ENCODE results near the gene BMPR1B.

The BMPR1B gene

DNA sequence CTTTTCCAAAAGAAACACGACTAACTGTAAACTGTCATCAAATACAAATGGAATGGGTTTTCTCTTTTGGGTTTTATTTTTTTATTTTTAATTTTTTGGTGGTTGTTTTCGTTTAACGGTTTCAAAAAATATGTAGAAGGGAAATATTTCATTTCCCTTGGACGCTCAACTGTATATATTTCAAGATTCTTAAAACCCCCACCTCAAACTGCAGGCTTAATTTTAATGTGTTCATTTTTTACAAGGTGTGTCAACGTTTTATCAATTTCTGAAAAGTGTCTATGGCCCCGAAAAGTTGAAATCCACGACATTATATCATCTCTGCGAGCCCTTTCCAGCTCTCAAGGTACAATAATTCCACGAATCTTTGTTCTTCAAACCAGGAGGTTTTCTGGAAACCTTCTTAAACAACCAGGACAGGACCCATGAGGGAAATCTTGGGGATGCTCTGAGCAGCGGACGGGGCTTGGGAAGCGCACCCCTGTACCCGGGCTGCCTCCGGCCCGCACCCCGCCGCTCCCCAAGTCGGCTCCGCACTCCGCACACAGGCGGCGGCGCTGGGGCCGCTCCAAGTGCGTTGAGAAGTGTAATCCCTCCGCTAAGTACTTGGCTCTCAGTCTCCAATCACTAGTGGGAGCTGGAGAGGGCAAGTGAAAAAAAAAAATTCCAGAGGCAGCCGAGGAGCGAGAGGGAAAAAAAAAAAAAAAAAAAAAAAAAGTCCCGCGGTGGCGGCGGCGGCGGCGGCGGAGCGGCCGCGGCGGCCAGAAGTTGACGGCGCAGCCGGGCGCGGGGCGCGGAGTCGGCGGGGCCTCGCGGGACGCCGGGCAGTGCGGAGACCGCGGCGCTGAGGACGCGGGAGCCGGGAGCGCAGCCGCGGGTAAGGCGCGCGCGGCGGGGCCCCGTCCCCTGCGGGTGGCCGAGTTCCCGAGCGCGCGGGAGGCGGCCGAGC, at the start of gene BMPR1B:
Gene BMPR1B (plus strand): TSS at position 764 of the 949 bp plus-strand sequence. CDS start 346,470 bp downstream, outside the sequence.
- DNase-seq: no peak

GRCh38 chr4:94711635-94712034, 46.1 kb upstream of the BMPR1B start:
- DNase-seq: no peak

GRCh38 chr4:94714365-94715160, 43.2 kb upstream of the BMPR1B start:
- no peak for DNase-seq

DNA sequence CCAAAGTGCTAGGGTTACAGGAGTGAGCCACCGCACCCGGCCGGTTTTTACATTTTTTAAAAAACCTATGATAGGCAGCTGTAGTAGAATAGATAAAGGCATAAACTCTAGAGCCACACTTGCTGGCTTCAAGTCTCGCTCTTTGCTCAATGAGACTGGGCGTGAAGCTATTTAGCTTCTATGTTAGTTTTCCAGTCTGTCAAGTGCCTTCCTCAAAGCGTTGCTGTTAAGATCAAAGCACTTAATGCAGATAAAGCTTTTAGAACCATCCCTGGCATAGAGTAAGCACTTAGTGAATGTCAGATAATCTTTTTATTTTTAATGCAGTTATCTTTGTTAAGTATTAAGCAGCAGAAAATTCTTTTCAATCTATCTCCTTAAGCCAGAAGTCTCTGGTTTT, 42.0 kb upstream of the BMPR1B start:
- no peak for DNase-seq

DNA sequence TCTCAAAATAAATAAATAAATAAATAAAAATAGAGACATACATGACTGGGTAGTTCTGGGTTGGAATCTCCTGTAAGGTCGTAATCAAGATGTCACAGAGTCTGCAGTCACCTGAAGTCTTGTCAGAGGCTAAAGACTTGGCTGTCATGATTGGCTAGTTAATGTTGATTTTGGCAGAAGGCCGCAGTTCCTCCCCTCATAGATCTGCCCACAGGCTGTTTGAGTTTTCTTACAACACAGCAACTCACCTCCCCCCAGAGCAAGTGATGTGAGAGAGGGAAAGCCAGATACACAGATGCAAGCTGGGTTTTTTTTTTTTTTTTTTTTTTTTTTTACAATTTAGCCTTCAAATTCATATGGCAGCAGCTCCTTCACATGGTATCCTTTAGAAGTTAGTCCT, 36.4 kb upstream of the BMPR1B start:
- DNase-seq: no peak

GRCh38 chr4:94722270-94722669, 35.5 kb upstream of the BMPR1B start:
- no peak for DNase-seq

- no peak for DNase-seq
These were observed 35.0 kb upstream of the BMPR1B start for GRCh38 chr4:94722748-94723147.

DNA sequence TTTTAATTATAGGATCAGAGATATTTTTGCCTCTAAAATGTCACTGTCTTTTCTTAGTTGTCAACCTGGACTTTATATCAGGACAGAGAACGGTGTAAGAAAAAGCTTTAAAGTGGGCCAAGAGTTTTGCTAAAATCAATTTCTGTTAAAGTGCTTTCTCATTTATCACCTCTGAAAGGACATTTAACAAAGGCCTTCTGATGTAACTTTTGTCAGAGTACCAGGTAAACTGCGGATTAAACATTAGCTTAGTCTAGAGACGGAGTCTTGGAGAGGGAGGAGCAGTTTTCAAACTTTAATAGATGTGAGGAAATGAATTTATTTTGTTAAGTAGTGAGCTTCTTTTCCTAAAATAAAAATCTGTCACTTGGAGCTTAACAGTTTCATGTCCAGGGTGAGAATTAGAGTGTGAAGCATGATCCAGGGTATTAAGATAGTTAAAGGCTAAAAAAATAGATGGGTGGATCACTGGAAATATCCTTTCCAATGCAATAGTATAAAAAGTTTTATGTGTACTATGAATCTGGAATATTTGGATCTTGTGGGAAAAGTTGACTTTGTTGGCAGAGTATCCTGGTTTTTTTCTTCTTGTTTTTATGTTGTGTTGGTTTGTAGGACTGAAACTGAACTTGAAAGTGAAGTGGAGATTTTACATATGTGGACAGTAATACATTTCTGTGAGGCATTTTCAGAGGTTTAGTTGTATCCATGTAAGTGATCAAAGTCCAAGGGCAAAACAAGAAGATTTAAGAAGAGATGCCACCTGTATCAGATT, 33.6 kb upstream of the BMPR1B start:
- no peak for DNase-seq

DNA sequence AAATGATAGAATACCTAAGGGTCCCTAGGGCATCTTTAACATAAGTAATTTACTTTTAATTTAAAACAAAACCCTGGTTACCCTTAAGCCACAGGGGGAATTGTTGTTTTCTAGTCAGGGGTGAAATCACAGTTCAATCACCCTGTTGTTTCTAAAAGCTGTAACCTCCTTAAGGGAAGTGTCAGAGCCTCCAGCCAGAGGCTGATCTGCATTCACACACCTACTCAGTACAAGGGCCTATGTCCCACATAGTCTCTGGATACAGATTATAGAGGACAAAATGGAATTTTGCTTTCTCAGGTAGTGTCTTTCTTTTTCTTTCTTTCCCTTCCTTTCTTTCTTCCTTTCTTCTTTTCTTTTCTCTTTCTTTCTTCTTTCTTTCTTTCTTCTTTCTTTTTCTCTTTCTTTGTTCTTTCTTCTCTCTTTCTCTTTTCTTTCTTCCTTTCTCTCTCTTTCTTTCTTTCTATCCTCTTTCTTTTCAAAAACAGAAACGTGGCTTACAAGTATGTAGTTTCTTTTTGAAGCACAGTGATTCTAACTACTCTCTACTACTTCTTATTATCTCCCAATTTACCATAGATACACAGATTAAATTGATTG, 31.1 kb upstream of the BMPR1B start:
- no peak for DNase-seq

GRCh38 chr4:94728056-94728766, 29.5 kb upstream of the BMPR1B start:
- no peak for DNase-seq

DNA sequence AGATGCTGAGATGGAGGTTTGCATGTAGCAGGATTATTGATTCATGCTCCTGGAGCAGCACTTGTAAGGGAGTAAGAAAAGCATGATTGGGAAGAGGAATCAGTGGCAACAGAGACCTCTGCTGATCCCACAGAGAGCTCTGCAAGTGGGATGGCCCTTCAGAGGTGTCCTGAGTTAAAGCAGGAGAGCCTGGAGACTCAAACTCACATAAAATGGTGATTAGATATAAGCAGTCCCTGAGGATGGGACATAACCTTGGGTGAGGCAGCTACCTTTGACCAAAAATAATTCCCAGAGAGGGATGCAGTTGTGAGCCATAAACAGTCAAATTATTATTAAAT, 25.4 kb upstream of the BMPR1B start:
- no peak for DNase-seq

DNA sequence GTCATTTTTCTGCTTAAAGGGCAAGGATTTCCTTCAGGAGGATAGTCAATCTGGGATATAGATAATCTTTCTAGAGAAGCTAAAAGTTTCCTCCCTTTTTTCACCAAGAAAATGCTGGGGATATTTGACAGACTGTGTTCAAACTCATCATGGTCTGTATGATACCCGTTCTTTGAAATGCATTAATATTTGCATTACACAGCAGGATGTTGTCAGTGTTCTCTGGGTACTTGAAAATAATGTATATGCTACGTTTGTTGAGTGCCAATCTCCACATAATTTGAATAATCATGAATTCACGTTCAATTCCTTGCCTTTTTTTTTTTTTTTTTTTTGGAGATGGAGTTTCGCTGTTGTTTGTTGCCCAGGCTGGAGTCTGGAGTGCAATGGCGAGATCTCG, 18.0 kb upstream of the BMPR1B start:
- no peak for DNase-seq

GRCh38 chr4:94741304-94741703, 16.5 kb upstream of the BMPR1B start:
- no peak for DNase-seq

- no peak for DNase-seq
These were observed 13.9 kb upstream of the BMPR1B start for GRCh38 chr4:94743838-94744237.

- no peak for DNase-seq
These were observed 12.9 kb upstream of the BMPR1B start for GRCh38 chr4:94744850-94745249.

- DNase-seq: no peak
These were observed 11.0 kb upstream of the BMPR1B start for GRCh38 chr4:94746746-94747145.

DNA sequence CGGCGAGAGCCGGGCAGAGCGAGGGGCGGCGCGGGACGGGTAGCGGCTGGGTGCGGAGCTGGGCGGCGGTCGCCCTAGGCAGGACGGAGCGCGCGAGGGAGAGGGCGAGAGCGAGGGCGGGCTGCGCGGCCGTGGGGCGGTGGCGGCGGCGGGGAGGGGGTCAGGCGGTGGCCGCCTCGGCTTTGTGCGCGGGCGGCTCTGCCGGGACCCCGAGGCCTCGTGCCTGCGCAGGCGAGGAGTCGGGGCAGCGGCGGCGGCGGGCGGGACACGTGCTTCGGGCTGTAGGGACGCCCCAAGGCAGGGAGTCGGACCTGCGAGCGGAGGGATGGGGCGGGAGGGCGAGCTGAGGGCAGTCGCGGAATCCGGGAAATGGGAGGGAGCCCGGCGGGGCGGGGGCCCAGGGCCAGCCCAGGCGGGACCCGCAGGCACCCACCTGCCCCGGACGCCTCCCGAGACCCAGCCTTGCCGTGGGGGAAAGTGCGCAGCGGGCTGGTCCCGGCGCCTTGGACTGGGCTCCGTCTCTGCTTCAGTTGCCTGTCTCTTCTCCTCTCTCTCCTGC, 465 bp downstream of the BMPR1B start:
- no peak for DNase-seq

GRCh38 chr4:94758700-94759399, 1.1 kb downstream of the BMPR1B start:
- DNase-seq: no peak

- no peak for DNase-seq
These were observed 2.0 kb downstream of the BMPR1B start for GRCh38 chr4:94759767-94760211.

DNA sequence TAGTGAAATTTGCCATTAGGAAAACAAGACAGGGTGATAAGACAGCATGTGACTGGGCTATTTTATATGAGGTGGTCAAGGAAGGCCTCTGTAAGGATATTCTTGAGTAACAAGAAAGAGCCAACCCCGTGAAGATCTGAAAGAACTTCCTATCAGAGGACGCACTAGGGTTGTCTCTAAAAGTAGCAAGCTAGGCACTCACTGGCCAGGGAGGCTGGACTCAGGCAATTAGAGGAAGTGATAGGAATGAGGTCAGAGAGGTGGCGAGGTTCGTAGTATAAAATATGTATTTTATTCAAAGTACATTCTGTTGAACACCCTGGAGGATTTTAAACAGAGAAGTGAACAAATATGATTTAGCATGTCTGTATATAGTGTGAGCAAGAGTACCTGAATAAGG, 4.6 kb downstream of the BMPR1B start:
- DNase-seq: no peak

DNA sequence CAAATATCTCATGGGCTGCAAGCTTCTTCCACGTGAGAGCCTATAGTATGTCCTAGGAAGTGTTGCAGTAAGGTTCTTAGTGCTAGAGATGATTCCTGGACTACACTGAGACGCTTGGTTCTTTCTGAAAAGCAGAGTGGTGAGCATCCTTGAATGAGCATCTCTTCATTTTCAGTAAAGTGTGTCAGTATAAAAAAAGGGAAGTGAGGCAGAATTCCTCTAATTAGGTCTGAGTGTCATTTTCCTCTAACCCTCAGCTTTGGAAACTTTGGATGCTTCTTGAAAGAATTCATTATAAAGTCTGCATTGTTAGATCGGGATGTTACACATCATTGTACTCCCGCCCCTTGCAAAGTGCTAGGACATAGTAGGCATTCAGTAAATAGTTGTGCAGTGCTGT, 5.2 kb downstream of the BMPR1B start:
- DNase-seq: no peak

Measured in GOT3 (cell line).